SK-N-SH (cell line): ENCODE data around the gene CHD5.

Experiments used
- EZH2phosphoT487 ChIP-seq: fragments of 200-600 bp; sonication (generic); IDR thresholded peaks from 2 replicates; pipeline ENCODE4 v1.6.1; 2017; ENCODE audit warnings: low read depth, mixed run types, mild to moderate bottlenecking, antibody characterized with exemption, moderate library complexity, borderline replicate concordance
- NRF1 ChIP-seq: IDR thresholded peaks from 2 replicates; pipeline ENCODE4 v1.6.1; 2012; ENCODE audit warnings: low read depth, mild to moderate bottlenecking, low read length
- POLR2AphosphoS5 ChIP-seq: IDR thresholded peaks from 2 replicates; pipeline ENCODE4 v1.6.1; 2012; ENCODE audit warnings: low read depth, low read length
- REST ChIP-seq: IDR thresholded peaks from 2 replicates; pipeline ENCODE4 v1.6.1; 2012; ENCODE audit warnings: mild to moderate bottlenecking, low read depth, low read length, moderate library complexity
- SMC3 ChIP-seq: IDR thresholded peaks from 2 replicates; pipeline ENCODE4 v1.6.1; 2012; ENCODE audit warnings: low read depth, low read length, improper control_type of control experiment
- TAF1 ChIP-seq: IDR thresholded peaks from 2 replicates; pipeline ENCODE4 v1.6.1; 2012; ENCODE audit warnings: low read depth, mild to moderate bottlenecking, low read length, moderate library complexity, borderline replicate concordance

DNA sequence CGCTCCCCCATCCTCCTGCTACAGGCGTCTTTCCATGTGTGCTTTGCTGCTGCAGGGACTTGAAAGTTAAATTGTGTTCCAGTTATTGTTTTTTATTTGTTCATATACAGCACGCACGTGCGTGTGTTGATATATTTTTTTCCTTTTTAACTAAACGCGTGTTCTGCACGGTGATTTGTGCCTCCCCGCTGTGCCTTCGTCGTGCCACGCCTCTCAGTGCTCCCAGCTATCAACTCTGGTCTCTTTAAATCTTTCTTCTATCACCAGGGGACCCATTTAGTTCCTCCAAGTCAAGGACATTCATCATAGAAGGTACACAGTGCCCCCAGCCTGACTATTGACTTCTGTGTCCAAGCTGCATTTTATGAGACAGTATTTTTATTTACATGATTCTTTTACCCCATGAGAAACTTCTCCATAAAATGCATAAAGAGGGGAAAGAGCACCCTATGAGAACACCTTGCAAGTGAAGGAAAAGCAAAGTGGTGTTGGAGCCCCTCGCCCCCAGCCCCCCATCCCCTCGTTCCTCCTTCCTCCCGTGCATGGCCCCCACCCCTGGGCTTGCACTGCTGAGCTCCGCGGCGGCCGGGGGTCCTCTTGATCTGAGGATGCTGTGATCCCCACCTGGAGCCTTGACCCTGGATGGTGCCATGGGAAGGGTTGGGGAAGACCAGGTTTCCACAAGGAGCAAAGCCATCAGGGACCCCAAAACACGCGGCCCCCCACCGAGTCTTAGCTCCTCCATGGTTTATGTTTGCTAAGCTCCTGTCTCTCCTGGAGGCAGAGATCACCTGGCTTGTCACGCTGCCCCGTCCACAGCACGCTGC is 88.9 kb downstream of the CHD5 start:
- no peak for TF ChIP-seq NRF1
- no peak for TF ChIP-seq SMC3
- TF ChIP-seq TAF1 = no peak
- TF ChIP-seq EZH2phosphoT487 = no peak
- no peak for TF ChIP-seq POLR2AphosphoS5
- TF ChIP-seq REST = no peak
